K562 (cell line): ENCODE measurements around the gene CDCA5. TPM values are rescaled to one million over a fixed set of nuclear protein-coding genes. Genes with fewer than 3 reads are reported as not detected.

Source experiments
- ARID4B ChIP-seq: sonication (generic); formaldehyde crosslinking; IDR thresholded peaks from 2 replicates; pipeline ENCODE4 v1.8.0; 2022; ENCODE audit warnings: mild to moderate bottlenecking, missing genetic modification reagents
- BCLAF1 ChIP-seq, 2 experiments: fragments of 450-650 bp in 1 of 2; IDR thresholded peaks; 2 replicates each; pipeline ENCODE4 v1.6.1; 2011 to 2017; ENCODE audit warnings: low read depth in 2 of 2, antibody characterized with exemption in 1 of 2, borderline replicate concordance in 1 of 2, low read length in 1 of 2, mild to moderate bottlenecking in 1 of 2, mixed read lengths in 1 of 2; ENCODE audit not compliant: control insufficient read depth in 1 of 2
- EZH2 ChIP-seq: IDR thresholded peaks from 2 replicates; pipeline ENCODE4 v1.6.1; 2012; ENCODE audit warnings: low read depth, mild to moderate bottlenecking, inconsistent platforms, low read length, borderline replicate concordance
- KLF16 ChIP-seq: IDR thresholded peaks from 2 replicates; pipeline ENCODE4 v1.6.1; 2016; ENCODE audit warnings: antibody characterized with exemption
- POLR2A ChIP-seq: fragments of 450-650 bp; conservative IDR thresholded peaks from 2 replicates; pipeline ENCODE4 v1.6.1; 2016
- RBM34 ChIP-seq: fragments of 200-400 bp; formaldehyde crosslinking; IDR thresholded peaks from 2 replicates; pipeline ENCODE4 v1.6.1; 2018; ENCODE audit warnings: low read length, borderline replicate concordance; ENCODE audit not compliant: insufficient read depth
- SREBF1 ChIP-seq: fragments of 150-350 bp; IDR thresholded peaks from 2 replicates; pipeline ENCODE4 v1.6.1; 2014; ENCODE audit warnings: antibody characterized with exemption, low read depth, low read length, borderline replicate concordance
- SRSF7 ChIP-seq: fragments of 200-400 bp; formaldehyde crosslinking; optimal IDR thresholded peaks from 2 replicates; pipeline ENCODE3; 2017; ENCODE audit warnings: mild to moderate bottlenecking, low read depth, low read length
- TFAP4 ChIP-seq: sonication (generic); formaldehyde crosslinking; IDR thresholded peaks from 2 replicates; pipeline ENCODE4 v1.8.0; 2022; ENCODE audit warnings: missing genetic modification reagents, mild to moderate bottlenecking, moderate library complexity, borderline replicate concordance
- ZC3H11A ChIP-seq: IDR thresholded peaks from 2 replicates; pipeline ENCODE4 v1.6.1; 2012; ENCODE audit warnings: low read depth, low read length, improper control_type of control experiment
- ZNF232 ChIP-seq: sonication (generic); formaldehyde crosslinking; IDR thresholded peaks from 2 replicates; pipeline ENCODE4 v1.8.0; 2022; ENCODE audit warnings: mild to moderate bottlenecking, missing genetic modification reagents
- ZNF449 ChIP-seq: fragments of 250-450 bp; sonication (Bioruptor Pico); IDR thresholded peaks from 2 replicates; pipeline ENCODE4 v1.8.0; 2022; ENCODE audit warnings: moderate library complexity, mild to moderate bottlenecking, inconsistent platforms
- ZNF639 ChIP-seq, 2 experiments: fragments of 200-800 bp in 1 of 2; sonication (Bioruptor generic) in 1 of 2; sonication (generic) in 1 of 2; formaldehyde crosslinking in 1 of 2; IDR thresholded peaks in 1 of 2; conservative IDR thresholded peaks in 1 of 2; 2 replicates each; pipeline versions ENCODE4 v1.5.0 to v1.6.1; 2016 to 2020; ENCODE audit warnings: missing compliant biosample characterization in 1 of 2, missing genetic modification characterization in 1 of 2, missing genetic modification reagents in 1 of 2
- ZNF785 ChIP-seq: fragments of 250-450 bp; sonication (Bioruptor Pico); IDR thresholded peaks from 2 replicates; pipeline ENCODE4 v1.4.0; 2020; ENCODE audit warnings: mild to moderate bottlenecking
- polyA plus RNA-seq, 8 experiments: library from polyadenylated mRNA; depleted of rRNA in 4 of 8; stranded (reverse) in 5 of 8; unstranded in 3 of 8; fragments of >200 nt; fragmentation: Nextera tagmentation in 2 of 8; fragmentation: Illumina TruSeq in 1 of 8; extraction: Ambion mirVana in 2 of 8; extraction: Trizol in 1 of 8; gene quantifications; 2 replicates each; pipeline versions ENCODE4 v1.2.1 to v1.2.3, GENCODE V29; 2011 to 2014; ENCODE audit warnings: inconsistent platforms in 1 of 8, missing spikeins in 1 of 8
- total RNA-seq, 7 experiments: library from RNA; depleted of rRNA in 6 of 7; stranded (reverse); fragments of >200 nt in 6 of 7; fragmentation: Illumina TruSeq in 2 of 7; extraction: Trizol in 2 of 7; gene quantifications; 2 replicates each; pipeline versions ENCODE4 v1.2.1 to v1.2.3, GENCODE V29; 2011 to 2021; ENCODE audit warnings: low replicate concordance in 1 of 7

The CDCA5 gene
- total and polyA plus RNA-seq, 9 of the 15 experiments (the other 6 are each of a cell fraction or from before 2014, with no cell fraction given) = 18.9 to 94.3 (median 64.6) TPM

GRCh38 chr11:65040847-65041622 lies 42.8 kb downstream of the CDCA5 start, which contains the start of gene SAC3D1 (continued):
- TF ChIP-seq ARID4B (CRISPR knock-in tag) (peak; percentile 76; the same call in 1 of the 2 replicates), ZNF232 (0 out of 2 replicates have a peak, but pooled peaks have one; percentile 67), ZNF639 (CRISPR knock-in tag; conservative IDR thresholded peaks at IDR 0.05 in 1 of 2, IDR thresholded peaks at IDR 0.05 in 1 of 2) (peak in 1 of 2 experiments; percentile 71; a peak in 2 of 4 replicates), ZC3H11A (no peak), ZNF449 (no peak), ZNF785 (no peak), POLR2A (peak; percentile 86), KLF16 (no peak), SRSF7 (no peak), SREBF1 (no peak), RBM34 (no peak), BCLAF1 (IDR thresholded peaks at IDR 0.05; ENCODE audit: borderline replicate concordance in 1 of 2, control insufficient read depth in 1 of 2, low read depth in 2 of 2, low read length in 1 of 2) (no peak), TFAP4 (peak; percentile 89; the same call in 1 of the 2 replicates), EZH2 (no peak)
